Mammary epithelial cell (primary cell): Measurements from ENCODE around the gene MCMBP.

Experiments used
- CTCF ChIP-seq, 2 donors: IDR thresholded peaks in 1 of 2; conservative IDR thresholded peaks in 1 of 2; 2 replicates each; pipeline ENCODE4 v1.5.1; 2011 to 2012; ENCODE audit warnings: inconsistent platforms in 2 of 2, low read length in 2 of 2, mild to moderate bottlenecking in 2 of 2, control low read depth in 1 of 2, low read depth in 1 of 2; ENCODE audit not compliant: insufficient read depth in 1 of 2; ENCODE audit errors: extremely low read depth in 1 of 2
- EZH2 ChIP-seq: IDR thresholded peaks from 2 replicates; pipeline ENCODE4 v1.6.1; 2012; ENCODE audit warnings: low read length, inconsistent platforms, borderline replicate concordance

GRCh38 chr10:119803264-119803663 lies 69.4 kb downstream of the MCMBP start:
- TF ChIP-seq CTCF (conservative IDR thresholded peaks at IDR 0.05 in 1 of 2, IDR thresholded peaks at IDR 0.05 in 1 of 2; ENCODE audit: extremely low read depth in 1 of 2, insufficient read depth in 1 of 2, low read depth in 1 of 2, low read length in 2 of 2) (no peak), EZH2 (no peak)
